Measurements from ENCODE around the gene IL1RAPL1.

DNA sequence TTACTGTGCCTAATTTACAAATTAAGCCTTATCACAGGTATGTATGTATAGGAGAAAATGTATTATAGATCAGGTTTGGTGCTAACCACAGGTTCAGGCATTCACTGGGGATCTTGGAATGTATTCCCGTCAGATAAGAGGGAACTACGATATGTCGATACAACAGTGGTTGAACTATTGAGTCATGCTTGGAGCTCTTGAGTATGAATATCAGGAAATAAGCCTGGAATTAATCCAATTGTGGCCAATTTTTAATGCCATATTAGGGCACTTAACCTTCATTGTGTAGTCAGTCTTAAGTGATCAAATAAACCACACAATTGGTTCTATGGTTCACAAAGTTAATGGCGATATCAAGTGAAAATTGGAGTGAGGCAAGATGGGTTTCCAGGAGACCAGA lies 556.5 kb downstream of the IL1RAPL1 start:
- TF ChIP-seq, protein P1, sequence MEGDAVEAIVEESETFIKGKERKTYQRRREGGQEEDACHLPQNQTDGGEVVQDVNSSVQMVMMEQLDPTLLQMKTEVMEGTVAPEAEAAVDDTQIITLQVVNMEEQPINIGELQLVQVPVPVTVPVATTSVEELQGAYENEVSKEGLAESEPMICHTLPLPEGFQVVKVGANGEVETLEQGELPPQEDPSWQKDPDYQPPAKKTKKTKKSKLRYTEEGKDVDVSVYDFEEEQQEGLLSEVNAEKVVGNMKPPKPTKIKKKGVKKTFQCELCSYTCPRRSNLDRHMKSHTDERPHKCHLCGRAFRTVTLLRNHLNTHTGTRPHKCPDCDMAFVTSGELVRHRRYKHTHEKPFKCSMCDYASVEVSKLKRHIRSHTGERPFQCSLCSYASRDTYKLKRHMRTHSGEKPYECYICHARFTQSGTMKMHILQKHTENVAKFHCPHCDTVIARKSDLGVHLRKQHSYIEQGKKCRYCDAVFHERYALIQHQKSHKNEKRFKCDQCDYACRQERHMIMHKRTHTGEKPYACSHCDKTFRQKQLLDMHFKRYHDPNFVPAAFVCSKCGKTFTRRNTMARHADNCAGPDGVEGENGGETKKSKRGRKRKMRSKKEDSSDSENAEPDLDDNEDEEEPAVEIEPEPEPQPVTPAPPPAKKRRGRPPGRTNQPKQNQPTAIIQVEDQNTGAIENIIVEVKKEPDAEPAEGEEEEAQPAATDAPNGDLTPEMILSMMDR (IDR thresholded peaks at IDR 0.05 in 4 of 5, conservative IDR thresholded peaks at IDR 0.05 in 1 of 5), result no peak
- TF ChIP-seq POLR2A (IDR thresholded peaks at IDR 0.05), result no peak

All from gastrocnemius medialis (tissue), 4 donors.